H9 (cell line): ENCODE measurements around the gene CADPS. TPM values are rescaled to one million over a fixed set of nuclear protein-coding genes. Genes with fewer than 3 reads are reported as not detected.

Experiments
- DNase-seq: peaks from one replicate; pipeline ENCODE4 v3.0.0-alpha.2; 2017
- H2AFZ ChIP-seq: one replicate; pipeline ENCODE4 v1.6.1; 2013; ENCODE audit warnings: mild to moderate bottlenecking, low read length, control low read depth, moderate library complexity
- H2AK5ac ChIP-seq: 2 replicates; pipeline ENCODE4 v1.6.1; 2013; ENCODE audit warnings: low read length, control low read depth, mixed read lengths; ENCODE audit not compliant: insufficient read length
- H2BK120ac ChIP-seq: one replicate; pipeline ENCODE4 v1.6.1; 2013; ENCODE audit warnings: low read depth, mild to moderate bottlenecking, low read length, control low read depth, inconsistent platforms; ENCODE audit not compliant: poor library complexity, severe bottlenecking
- H2BK12ac ChIP-seq: 2 replicates; pipeline ENCODE4 v1.6.1; 2013; ENCODE audit warnings: low read length, control low read depth, mixed read lengths, low read depth; ENCODE audit not compliant: insufficient read length
- H2BK15ac ChIP-seq: 2 replicates; pipeline ENCODE4 v1.6.1; 2013; ENCODE audit warnings: low read depth, low read length, control low read depth
- H2BK20ac ChIP-seq: one replicate; pipeline ENCODE4 v1.6.1; 2013; ENCODE audit warnings: low read depth, mild to moderate bottlenecking, low read length, control low read depth, inconsistent platforms; ENCODE audit not compliant: poor library complexity, severe bottlenecking
- H2BK5ac ChIP-seq: 2 replicates; pipeline ENCODE4 v1.6.1; 2013; ENCODE audit warnings: low read length, control low read depth, mixed read lengths; ENCODE audit not compliant: insufficient read length
- H3K14ac ChIP-seq: 2 replicates; pipeline ENCODE4 v1.6.1; 2013; ENCODE audit warnings: low read length, control low read depth; ENCODE audit not compliant: insufficient read depth
- H3K18ac ChIP-seq: 2 replicates; pipeline ENCODE4 v1.6.1; 2013; ENCODE audit warnings: low read depth, mild to moderate bottlenecking, mixed read lengths, low read length, control low read depth; ENCODE audit not compliant: insufficient read length
- H3K23ac ChIP-seq: 2 replicates; pipeline ENCODE4 v1.6.1; 2013; ENCODE audit warnings: low read length, control low read depth, mixed read lengths, low read depth; ENCODE audit not compliant: insufficient read length
- H3K23me2 ChIP-seq: 2 replicates; pipeline ENCODE4 v1.6.1; 2013; ENCODE audit warnings: low read depth, mild to moderate bottlenecking, mixed read lengths, low read length, control low read depth; ENCODE audit not compliant: insufficient read length, poor library complexity, severe bottlenecking
- H3K27ac ChIP-seq: 2 replicates; pipeline ENCODE4 v1.5.1; 2013; ENCODE audit warnings: low read length, control low read depth, mixed read lengths, low read depth; ENCODE audit not compliant: insufficient read length
- H3K27me3 ChIP-seq: 2 replicates; pipeline ENCODE4 v1.6.1; 2013; ENCODE audit warnings: low read length, control low read depth, inconsistent platforms; ENCODE audit not compliant: insufficient read depth
- H3K4ac ChIP-seq: 2 replicates; pipeline ENCODE4 v1.6.1; 2013; ENCODE audit warnings: low read depth, mild to moderate bottlenecking, control low read depth, inconsistent platforms, low read length, moderate library complexity
- H3K4me1 ChIP-seq: 2 replicates; pipeline ENCODE4 v1.6.1; 2013; ENCODE audit warnings: low read length, control low read depth, inconsistent platforms; ENCODE audit not compliant: insufficient read depth
- H3K4me2 ChIP-seq: 2 replicates; pipeline ENCODE4 v1.6.1; 2013; ENCODE audit warnings: low read length, control low read depth, mixed read lengths; ENCODE audit not compliant: insufficient read length, insufficient read depth
- H3K56ac ChIP-seq: 2 replicates; pipeline ENCODE4 v1.6.1; 2013; ENCODE audit warnings: low read depth, mild to moderate bottlenecking, mixed read lengths, low read length, control low read depth; ENCODE audit not compliant: insufficient read length
- H3K79me1 ChIP-seq: 2 replicates; pipeline ENCODE4 v1.6.1; 2013; ENCODE audit warnings: low read depth, mild to moderate bottlenecking, moderate library complexity, low read length, control low read depth, inconsistent platforms; ENCODE audit not compliant: insufficient read depth, poor library complexity, severe bottlenecking
- H3K79me2 ChIP-seq: 2 replicates; pipeline ENCODE4 v1.6.1; 2013; ENCODE audit warnings: low read length, control low read depth, inconsistent platforms; ENCODE audit not compliant: insufficient read depth
- H3K9ac ChIP-seq: 2 replicates; pipeline ENCODE4 v1.6.1; 2013; ENCODE audit warnings: low read length, control low read depth, mixed read lengths; ENCODE audit not compliant: insufficient read length; ENCODE audit errors: extremely low read depth
- H3K9me3 ChIP-seq: one replicate; pipeline ENCODE4 v1.6.1; 2013; ENCODE audit warnings: low read depth, low read length, inconsistent platforms; ENCODE audit not compliant: control insufficient read depth
- H3T11ph ChIP-seq: one replicate; pipeline ENCODE4 v1.6.1; 2013; ENCODE audit warnings: mild to moderate bottlenecking, low read length, control low read depth, inconsistent platforms
- H4K20me1 ChIP-seq: one replicate; pipeline ENCODE4 v1.6.1; 2013; ENCODE audit not compliant: control insufficient read depth, insufficient read length, insufficient read depth
- H4K5ac ChIP-seq: 2 replicates; pipeline ENCODE4 v1.6.1; 2013; ENCODE audit warnings: low read depth, mild to moderate bottlenecking, mixed read lengths, low read length, control low read depth; ENCODE audit not compliant: insufficient read length
- H4K8ac ChIP-seq: replicated peaks from 2 replicates; pipeline ENCODE4 v1.6.1; 2013; ENCODE audit warnings: low read length, control low read depth, mixed read lengths, low read depth; ENCODE audit not compliant: insufficient read length
- H4K91ac ChIP-seq: 2 replicates; pipeline ENCODE4 v1.6.1; 2013; ENCODE audit warnings: low read depth, mild to moderate bottlenecking, moderate library complexity, mixed read lengths, low read length, control low read depth; ENCODE audit not compliant: insufficient read length
- H3K27ac Mint-ChIP-seq, 3 experiments: 2 replicates in 2 of 3; 3 replicates in 1 of 3; pipeline ENCODE4 v1.8.0; 2020 to 2021; ENCODE audit warnings: mixed read lengths in 3 of 3, mild to moderate bottlenecking in 1 of 3, moderate library complexity in 1 of 3
- H3K27me3 Mint-ChIP-seq: 2 replicates; pipeline ENCODE4 v1.8.0; 2021; ENCODE audit warnings: low read depth, mild to moderate bottlenecking, moderate library complexity, mixed read lengths
- H3K36me3 Mint-ChIP-seq, 3 experiments: 2 replicates in 2 of 3; 3 replicates in 1 of 3; pipeline ENCODE4 v1.8.0; 2020 to 2021; ENCODE audit warnings: low read depth in 3 of 3, mixed read lengths in 3 of 3; ENCODE audit not compliant: insufficient read depth in 1 of 3
- H3K4me1 Mint-ChIP-seq, 2 experiments: 2 replicates each; pipeline ENCODE4 v1.8.0; 2020; ENCODE audit warnings: mixed read lengths in 2 of 2
- H3K4me3 Mint-ChIP-seq, 2 experiments: 2 replicates in 1 of 2; 3 replicates in 1 of 2; pipeline ENCODE4 v1.8.0; 2020 to 2021; ENCODE audit warnings: mild to moderate bottlenecking in 2 of 2, mixed read lengths in 2 of 2, moderate library complexity in 1 of 2
- H3K9me3 Mint-ChIP-seq, 2 experiments: 2 replicates in 1 of 2; 3 replicates in 1 of 2; pipeline ENCODE4 v1.8.0; 2020; ENCODE audit warnings: mild to moderate bottlenecking in 2 of 2, mixed read lengths in 2 of 2, moderate library complexity in 1 of 2
- CTCF ChIP-seq: fragments of 200-600 bp; sonication (generic); conservative IDR thresholded peaks from 3 replicates; pipeline ENCODE4 v1.8.0; 2021; ENCODE audit warnings: antibody characterized with exemption, mild to moderate bottlenecking
- total RNA-seq: library from RNA; stranded (reverse); gene quantifications from 2 replicates; pipeline ENCODE4 v1.2.1, GENCODE V29; 2021

Gene CADPS
- total RNA-seq, 1 experiment from 2014 or later: 6.6 TPM

- Histone ChIP-seq H3T11ph (no peak overlapping the region), H3K23ac (no peak overlapping the region), H3K27me3 (no peaks in the 10 kb centered on the region), H2BK120ac (no peak overlapping the region), H4K5ac (no peak overlapping the region), H3K14ac (no peak overlapping the region), H4K20me1 (no peaks in the 10 kb centered on the region), H3K79me2 (no peaks in the 10 kb centered on the region), H3K4me2 (no peak overlapping the region), H2BK12ac (no peak overlapping the region), H3K27ac (no peak overlapping the region), H3K4ac (no peak overlapping the region), H3K79me1 (no peaks in the 10 kb centered on the region), H3K4me1 (no peaks in the 10 kb centered on the region; the same call in 1 of the 2 replicates), H2AFZ (no peak overlapping the region), H2BK5ac (no peak overlapping the region), H2BK20ac (no peak overlapping the region), H3K56ac (no peak overlapping the region), H3K9ac (no peak overlapping the region), H4K8ac (no peak overlapping the region), H3K18ac (no peak overlapping the region), H2BK15ac (no peak overlapping the region), H3K9me3 (no peaks in the 10 kb centered on the region), H4K91ac (no peak overlapping the region), H3K23me2 (no peaks in the 10 kb centered on the region), H2AK5ac (no peak overlapping the region)
- peaks cover 3 to 8% of the 10 kb centered on the region in 2 experiments; a peak in 2 of 4 replicates for H3K4me1 Mint-ChIP-seq
- H3K36me3 Mint-ChIP-seq: no peaks in the 10 kb centered on the region
- DNase-seq: no peak
- no peak for TF ChIP-seq CTCF
- no peak overlapping the region for H3K4me3 Mint-ChIP-seq
- H3K9me3 Mint-ChIP-seq: no peaks in the 10 kb centered on the region
- no peak overlapping the region for H3K27ac Mint-ChIP-seq
- no peaks in the 10 kb centered on the region for H3K27me3 Mint-ChIP-seq
These were observed 305.6 kb downstream of the CADPS start for GRCh38 chr3:62569609-62570008.
